WTC11 (cell line): ENCODE data around the gene LYSMD1. TPM values are rescaled to one million over a fixed set of nuclear protein-coding genes. Genes with fewer than 3 reads are reported as not detected.

ENCODE experiments used
- ATAC-seq: fragments of 200-7000 bp; cut with Tn5 transposase; 2 replicates; pipeline ENCODE4 v1.10.0; 2021; ENCODE audit warnings: mild to moderate bottlenecking, moderate library complexity
- CTCF ChIA-PET: fragments of 300-600 bp; sonication (Branson Sonifier 250); formaldehyde crosslinking; loops from one replicate; lab custom pipeline; 2021; ENCODE audit warnings: antibody characterized with exemption; lab: Charles Lee
- POLR2A ChIA-PET: fragments of 350-600 bp; sonication (Branson Sonifier 250); formaldehyde crosslinking; loops from one replicate; lab custom pipeline; 2021; ENCODE audit warnings: antibody characterized with exemption; lab: Charles Lee
- DNase-seq: peaks from one replicate; pipeline ENCODE4 v3.0.0; 2021; ENCODE audit warnings: low spot score
- H3K27ac Mint-ChIP-seq: 2 replicates; pipeline ENCODE4 v1.8.0; 2021; ENCODE audit warnings: mixed read lengths
- H3K27me3 Mint-ChIP-seq: 2 replicates; pipeline ENCODE4 v1.8.0; 2021; ENCODE audit warnings: low read depth, mild to moderate bottlenecking, moderate library complexity, mixed read lengths
- H3K36me3 Mint-ChIP-seq: 2 replicates; pipeline ENCODE4 v1.8.0; 2021; ENCODE audit warnings: mixed read lengths
- H3K4me1 Mint-ChIP-seq: 2 replicates; pipeline ENCODE4 v1.8.0; 2022; ENCODE audit warnings: mixed read lengths
- H3K4me3 Mint-ChIP-seq: 2 replicates; pipeline ENCODE4 v1.8.0; 2021; ENCODE audit warnings: mild to moderate bottlenecking, moderate library complexity, mixed read lengths
- H3K9me3 Mint-ChIP-seq: 2 replicates; pipeline ENCODE4 v1.8.0; 2021; ENCODE audit warnings: mixed read lengths
- CREB1 ChIP-seq: sonication (generic); formaldehyde crosslinking; IDR thresholded peaks from 2 replicates; pipeline ENCODE4 v1.8.0; 2023; ENCODE audit warnings: mild to moderate bottlenecking, missing genetic modification reagents
- CREM ChIP-seq: sonication (generic); formaldehyde crosslinking; IDR thresholded peaks from 2 replicates; pipeline ENCODE4 v1.8.1; 2022; ENCODE audit warnings: mild to moderate bottlenecking, missing genetic modification reagents, moderate library complexity
- ELF4 ChIP-seq: sonication (generic); formaldehyde crosslinking; IDR thresholded peaks from 2 replicates; pipeline ENCODE4 v1.8.1; 2022; ENCODE audit warnings: low read depth, mild to moderate bottlenecking, moderate library complexity, missing genetic modification reagents
- EMX1 ChIP-seq: fragments of 250-450 bp; sonication (Bioruptor Pico); IDR thresholded peaks from 2 replicates; pipeline ENCODE4 v1.8.0; 2021; ENCODE audit warnings: mild to moderate bottlenecking
- ESRRA ChIP-seq: sonication (generic); formaldehyde crosslinking; IDR thresholded peaks from 2 replicates; pipeline ENCODE4 v1.8.1; 2022; ENCODE audit warnings: mild to moderate bottlenecking, missing genetic modification reagents, borderline replicate concordance
- HMGA2 ChIP-seq: fragments of 250-450 bp; sonication (Bioruptor Pico); IDR thresholded peaks from 2 replicates; pipeline ENCODE4 v1.4.0; 2021; ENCODE audit warnings: mild to moderate bottlenecking, moderate library complexity
- IRF2 ChIP-seq: sonication (generic); formaldehyde crosslinking; IDR thresholded peaks from 2 replicates; pipeline ENCODE4 v1.8.0; 2022; ENCODE audit warnings: low read depth, missing genetic modification reagents, borderline replicate concordance
- JUN ChIP-seq: sonication (generic); formaldehyde crosslinking; IDR thresholded peaks from 2 replicates; pipeline ENCODE4 v1.8.0; 2023; ENCODE audit warnings: mild to moderate bottlenecking, missing genetic modification reagents
- NR3C1 ChIP-seq: sonication (generic); formaldehyde crosslinking; conservative IDR thresholded peaks from 2 replicates; pipeline ENCODE4 v1.8.1; 2023; ENCODE audit warnings: low read depth, mild to moderate bottlenecking, missing genetic modification reagents
- OVOL2 ChIP-seq: fragments of 250-450 bp; sonication (Bioruptor Pico); IDR thresholded peaks from 2 replicates; pipeline ENCODE4 v1.9.0; 2021; ENCODE audit warnings: mild to moderate bottlenecking, borderline replicate concordance
- SMAD3 ChIP-seq: sonication (generic); formaldehyde crosslinking; IDR thresholded peaks from 2 replicates; pipeline ENCODE4 v1.8.0; 2022; ENCODE audit warnings: missing genetic modification reagents, mild to moderate bottlenecking, borderline replicate concordance
- TEAD1 ChIP-seq: sonication (generic); formaldehyde crosslinking; IDR thresholded peaks from 2 replicates; pipeline ENCODE4 v1.8.0; 2022; ENCODE audit warnings: mild to moderate bottlenecking, missing genetic modification reagents
- ZNF219 ChIP-seq: sonication (generic); formaldehyde crosslinking; IDR thresholded peaks from 2 replicates; pipeline ENCODE4 v1.8.0; 2023; ENCODE audit warnings: missing genetic modification reagents, mild to moderate bottlenecking, borderline replicate concordance
- ZNF232 ChIP-seq: sonication (generic); formaldehyde crosslinking; IDR thresholded peaks from 2 replicates; pipeline ENCODE4 v1.8.0; 2022; ENCODE audit warnings: mild to moderate bottlenecking, missing genetic modification reagents
- ZNF317 ChIP-seq: sonication (generic); formaldehyde crosslinking; IDR thresholded peaks from 2 replicates; pipeline ENCODE4 v1.8.1; 2023; ENCODE audit warnings: low read depth, mild to moderate bottlenecking, moderate library complexity, missing genetic modification reagents, borderline replicate concordance
- ZNF396 ChIP-seq: fragments of 250-450 bp; sonication (Bioruptor Pico); IDR thresholded peaks from 2 replicates; pipeline ENCODE4 v1.8.0; 2021; ENCODE audit warnings: mild to moderate bottlenecking, moderate library complexity, borderline replicate concordance
- total RNA-seq: library from RNA; stranded (reverse); gene quantifications from 3 replicates; pipeline ENCODE4 v1.2.3, GENCODE V29; 2021
- TF ChIP-seq, protein P1 (sequence below): sonication (generic); formaldehyde crosslinking; conservative IDR thresholded peaks from 2 replicates; pipeline ENCODE4 v1.8.1; 2023; ENCODE audit warnings: mild to moderate bottlenecking, low read depth, missing genetic modification reagents, moderate library complexity
- TF ChIP-seq, protein P2 (sequence below): sonication (generic); formaldehyde crosslinking; IDR thresholded peaks from 2 replicates; pipeline ENCODE4 v1.8.0; 2022; ENCODE audit warnings: missing genetic modification reagents
- TF ChIP-seq, protein P3 (sequence below): sonication (generic); formaldehyde crosslinking; IDR thresholded peaks from 2 replicates; pipeline ENCODE4 v1.8.1; 2023; ENCODE audit warnings: mild to moderate bottlenecking, missing genetic modification reagents, moderate library complexity
- TF ChIP-seq, protein P4 (sequence below): sonication (generic); formaldehyde crosslinking; IDR thresholded peaks from 2 replicates; pipeline ENCODE4 v1.8.0; 2022; ENCODE audit warnings: mild to moderate bottlenecking, missing genetic modification reagents
- TF ChIP-seq, protein P5 (sequence below): fragments of 250-450 bp; sonication (Bioruptor Pico); IDR thresholded peaks from 2 replicates; pipeline ENCODE4 v1.9.0; 2021; ENCODE audit warnings: mild to moderate bottlenecking
- TF ChIP-seq, protein P6 (sequence below): sonication (generic); formaldehyde crosslinking; IDR thresholded peaks from 2 replicates; pipeline ENCODE4 v1.8.1; 2023; ENCODE audit warnings: mild to moderate bottlenecking, missing genetic modification reagents
- TF ChIP-seq, protein P7 (sequence below): sonication (generic); formaldehyde crosslinking; IDR thresholded peaks from 2 replicates; pipeline ENCODE4 v1.8.1; 2023; ENCODE audit warnings: mild to moderate bottlenecking, moderate library complexity, missing genetic modification reagents
- TF ChIP-seq, protein P8 (sequence below): sonication (generic); formaldehyde crosslinking; IDR thresholded peaks from 2 replicates; pipeline ENCODE4 v1.8.0; 2022; ENCODE audit warnings: mild to moderate bottlenecking, missing genetic modification reagents

The LYSMD1 gene
- total RNA-seq, 1 experiment from 2014 or later: 7.8 TPM

DNA sequence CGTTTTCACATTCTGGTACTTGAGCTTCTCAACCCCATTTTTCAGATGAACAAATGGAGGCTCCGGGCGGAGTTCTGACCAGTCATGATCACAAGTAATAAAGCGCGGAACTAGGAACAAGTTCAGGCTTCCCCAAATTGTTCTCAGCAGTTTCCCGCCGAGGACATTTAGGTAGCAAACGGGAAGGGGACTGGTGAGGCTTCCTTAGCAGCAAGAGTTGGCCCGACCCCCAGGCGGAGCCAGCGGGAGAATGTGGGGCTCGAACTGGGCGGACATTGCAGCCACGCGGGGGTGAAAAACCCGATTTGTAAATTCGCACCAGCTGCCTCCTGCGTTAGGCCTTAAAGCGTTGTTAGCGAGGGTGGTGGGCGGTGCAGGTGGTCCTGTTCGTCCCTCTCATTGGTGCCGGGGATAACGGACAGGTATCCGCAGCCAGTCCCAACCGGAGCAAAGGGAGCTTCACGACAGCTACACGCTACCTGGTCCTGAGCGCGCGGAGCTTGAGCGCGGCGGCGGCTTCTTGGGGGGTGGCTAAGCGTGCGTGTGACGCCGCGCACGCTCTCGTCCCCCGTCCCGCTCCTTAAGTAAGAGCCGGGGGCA lies 34.6 kb downstream of the LYSMD1 start:
- H3K27me3 Mint-ChIP-seq: peaks cover 43% of the 10 kb centered on the region
- H3K4me1 Mint-ChIP-seq: peaks cover 15% of the 10 kb centered on the region
- peak overlapping the region; percentile 72 for H3K4me3 Mint-ChIP-seq
- H3K27ac Mint-ChIP-seq: peak overlapping the region; percentile 83
- POLR2A ChIA-PET: interaction anchor here (0.7 to 1.4 kb wide), 11 partner anchors 11 to 241 kb away, joined by 3 to 11 read pairs (median 4); partner anchors contain the start of genes C1orf56, LYSMD1, SELENBP1 and TNFAIP8L2
- ATAC-seq (peak; percentile 93), DNase-seq (peak; percentile 96)
- H3K36me3 Mint-ChIP-seq: peaks cover 6% of the 10 kb centered on the region; the same call in 1 of the 2 replicates
- no peaks in the 10 kb centered on the region for H3K9me3 Mint-ChIP-seq
- CTCF ChIA-PET: interaction anchor here (0.5 to 2.2 kb wide), 15 partner anchors 12 to 150 kb away, joined by 3 to 50 read pairs (median 5); partner anchors contain the start of genes C1orf56, CDC42SE1, GABPB2 and LYSMD1
- TF ChIP-seq ZNF219 (CRISPR knock-in tag) (no peak), ZNF232 (CRISPR knock-in tag) (0 out of 2 replicates have a peak, but pooled peaks have one; percentile 32), SMAD3 (CRISPR knock-in tag) (no peak), HMGA2 (no peak), EMX1 (CRISPR knock-in tag) (no peak), ZNF396 (CRISPR knock-in tag) (no peak), ESRRA (CRISPR knock-in tag) (no peak), NR3C1 (0 out of 2 replicates have a peak, but pooled peaks have one; percentile 18), CREM (0 out of 2 replicates have a peak, but pooled peaks have one; percentile 33), JUN (CRISPR knock-in tag) (no peak), IRF2 (CRISPR knock-in tag) (no peak), CREB1 (0 out of 2 replicates have a peak, but pooled peaks have one; percentile 34), TEAD1 (CRISPR knock-in tag) (peak; percentile 44; the same call in 1 of the 2 replicates), ELF4 (no peak), ZNF317 (no peak), OVOL2 (CRISPR knock-in tag) (no peak)
- TF ChIP-seq, protein P1, sequence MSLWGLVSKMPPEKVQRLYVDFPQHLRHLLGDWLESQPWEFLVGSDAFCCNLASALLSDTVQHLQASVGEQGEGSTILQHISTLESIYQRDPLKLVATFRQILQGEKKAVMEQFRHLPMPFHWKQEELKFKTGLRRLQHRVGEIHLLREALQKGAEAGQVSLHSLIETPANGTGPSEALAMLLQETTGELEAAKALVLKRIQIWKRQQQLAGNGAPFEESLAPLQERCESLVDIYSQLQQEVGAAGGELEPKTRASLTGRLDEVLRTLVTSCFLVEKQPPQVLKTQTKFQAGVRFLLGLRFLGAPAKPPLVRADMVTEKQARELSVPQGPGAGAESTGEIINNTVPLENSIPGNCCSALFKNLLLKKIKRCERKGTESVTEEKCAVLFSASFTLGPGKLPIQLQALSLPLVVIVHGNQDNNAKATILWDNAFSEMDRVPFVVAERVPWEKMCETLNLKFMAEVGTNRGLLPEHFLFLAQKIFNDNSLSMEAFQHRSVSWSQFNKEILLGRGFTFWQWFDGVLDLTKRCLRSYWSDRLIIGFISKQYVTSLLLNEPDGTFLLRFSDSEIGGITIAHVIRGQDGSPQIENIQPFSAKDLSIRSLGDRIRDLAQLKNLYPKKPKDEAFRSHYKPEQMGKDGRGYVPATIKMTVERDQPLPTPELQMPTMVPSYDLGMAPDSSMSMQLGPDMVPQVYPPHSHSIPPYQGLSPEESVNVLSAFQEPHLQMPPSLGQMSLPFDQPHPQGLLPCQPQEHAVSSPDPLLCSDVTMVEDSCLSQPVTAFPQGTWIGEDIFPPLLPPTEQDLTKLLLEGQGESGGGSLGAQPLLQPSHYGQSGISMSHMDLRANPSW (CRISPR knock-in tag): no peak
- TF ChIP-seq, protein P2, sequence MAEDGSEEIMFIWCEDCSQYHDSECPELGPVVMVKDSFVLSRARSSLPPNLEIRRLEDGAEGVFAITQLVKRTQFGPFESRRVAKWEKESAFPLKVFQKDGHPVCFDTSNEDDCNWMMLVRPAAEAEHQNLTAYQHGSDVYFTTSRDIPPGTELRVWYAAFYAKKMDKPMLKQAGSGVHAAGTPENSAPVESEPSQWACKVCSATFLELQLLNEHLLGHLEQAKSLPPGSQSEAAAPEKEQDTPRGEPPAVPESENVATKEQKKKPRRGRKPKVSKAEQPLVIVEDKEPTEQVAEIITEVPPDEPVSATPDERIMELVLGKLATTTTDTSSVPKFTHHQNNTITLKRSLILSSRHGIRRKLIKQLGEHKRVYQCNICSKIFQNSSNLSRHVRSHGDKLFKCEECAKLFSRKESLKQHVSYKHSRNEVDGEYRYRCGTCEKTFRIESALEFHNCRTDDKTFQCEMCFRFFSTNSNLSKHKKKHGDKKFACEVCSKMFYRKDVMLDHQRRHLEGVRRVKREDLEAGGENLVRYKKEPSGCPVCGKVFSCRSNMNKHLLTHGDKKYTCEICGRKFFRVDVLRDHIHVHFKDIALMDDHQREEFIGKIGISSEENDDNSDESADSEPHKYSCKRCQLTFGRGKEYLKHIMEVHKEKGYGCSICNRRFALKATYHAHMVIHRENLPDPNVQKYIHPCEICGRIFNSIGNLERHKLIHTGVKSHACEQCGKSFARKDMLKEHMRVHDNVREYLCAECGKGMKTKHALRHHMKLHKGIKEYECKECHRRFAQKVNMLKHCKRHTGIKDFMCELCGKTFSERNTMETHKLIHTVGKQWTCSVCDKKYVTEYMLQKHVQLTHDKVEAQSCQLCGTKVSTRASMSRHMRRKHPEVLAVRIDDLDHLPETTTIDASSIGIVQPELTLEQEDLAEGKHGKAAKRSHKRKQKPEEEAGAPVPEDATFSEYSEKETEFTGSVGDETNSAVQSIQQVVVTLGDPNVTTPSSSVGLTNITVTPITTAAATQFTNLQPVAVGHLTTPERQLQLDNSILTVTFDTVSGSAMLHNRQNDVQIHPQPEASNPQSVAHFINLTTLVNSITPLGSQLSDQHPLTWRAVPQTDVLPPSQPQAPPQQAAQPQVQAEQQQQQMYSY: no peak
- TF ChIP-seq, protein P3, sequence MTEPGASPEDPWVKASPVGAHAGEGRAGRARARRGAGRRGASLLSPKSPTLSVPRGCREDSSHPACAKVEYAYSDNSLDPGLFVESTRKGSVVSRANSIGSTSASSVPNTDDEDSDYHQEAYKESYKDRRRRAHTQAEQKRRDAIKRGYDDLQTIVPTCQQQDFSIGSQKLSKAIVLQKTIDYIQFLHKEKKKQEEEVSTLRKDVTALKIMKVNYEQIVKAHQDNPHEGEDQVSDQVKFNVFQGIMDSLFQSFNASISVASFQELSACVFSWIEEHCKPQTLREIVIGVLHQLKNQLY: no peak
- TF ChIP-seq, protein P4, sequence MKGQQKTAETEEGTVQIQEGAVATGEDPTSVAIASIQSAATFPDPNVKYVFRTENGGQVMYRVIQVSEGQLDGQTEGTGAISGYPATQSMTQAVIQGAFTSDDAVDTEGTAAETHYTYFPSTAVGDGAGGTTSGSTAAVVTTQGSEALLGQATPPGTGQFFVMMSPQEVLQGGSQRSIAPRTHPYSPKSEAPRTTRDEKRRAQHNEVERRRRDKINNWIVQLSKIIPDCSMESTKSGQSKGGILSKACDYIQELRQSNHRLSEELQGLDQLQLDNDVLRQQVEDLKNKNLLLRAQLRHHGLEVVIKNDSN (CRISPR knock-in tag): peak; percentile 52; the same call in 1 of the 2 replicates
- TF ChIP-seq, protein P5, sequence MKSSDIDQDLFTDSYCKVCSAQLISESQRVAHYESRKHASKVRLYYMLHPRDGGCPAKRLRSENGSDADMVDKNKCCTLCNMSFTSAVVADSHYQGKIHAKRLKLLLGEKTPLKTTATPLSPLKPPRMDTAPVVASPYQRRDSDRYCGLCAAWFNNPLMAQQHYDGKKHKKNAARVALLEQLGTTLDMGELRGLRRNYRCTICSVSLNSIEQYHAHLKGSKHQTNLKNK: no peak
- TF ChIP-seq, protein P6, sequence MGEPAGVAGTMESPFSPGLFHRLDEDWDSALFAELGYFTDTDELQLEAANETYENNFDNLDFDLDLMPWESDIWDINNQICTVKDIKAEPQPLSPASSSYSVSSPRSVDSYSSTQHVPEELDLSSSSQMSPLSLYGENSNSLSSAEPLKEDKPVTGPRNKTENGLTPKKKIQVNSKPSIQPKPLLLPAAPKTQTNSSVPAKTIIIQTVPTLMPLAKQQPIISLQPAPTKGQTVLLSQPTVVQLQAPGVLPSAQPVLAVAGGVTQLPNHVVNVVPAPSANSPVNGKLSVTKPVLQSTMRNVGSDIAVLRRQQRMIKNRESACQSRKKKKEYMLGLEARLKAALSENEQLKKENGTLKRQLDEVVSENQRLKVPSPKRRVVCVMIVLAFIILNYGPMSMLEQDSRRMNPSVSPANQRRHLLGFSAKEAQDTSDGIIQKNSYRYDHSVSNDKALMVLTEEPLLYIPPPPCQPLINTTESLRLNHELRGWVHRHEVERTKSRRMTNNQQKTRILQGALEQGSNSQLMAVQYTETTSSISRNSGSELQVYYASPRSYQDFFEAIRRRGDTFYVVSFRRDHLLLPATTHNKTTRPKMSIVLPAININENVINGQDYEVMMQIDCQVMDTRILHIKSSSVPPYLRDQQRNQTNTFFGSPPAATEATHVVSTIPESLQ (CRISPR knock-in tag): no peak
- TF ChIP-seq, protein P7, sequence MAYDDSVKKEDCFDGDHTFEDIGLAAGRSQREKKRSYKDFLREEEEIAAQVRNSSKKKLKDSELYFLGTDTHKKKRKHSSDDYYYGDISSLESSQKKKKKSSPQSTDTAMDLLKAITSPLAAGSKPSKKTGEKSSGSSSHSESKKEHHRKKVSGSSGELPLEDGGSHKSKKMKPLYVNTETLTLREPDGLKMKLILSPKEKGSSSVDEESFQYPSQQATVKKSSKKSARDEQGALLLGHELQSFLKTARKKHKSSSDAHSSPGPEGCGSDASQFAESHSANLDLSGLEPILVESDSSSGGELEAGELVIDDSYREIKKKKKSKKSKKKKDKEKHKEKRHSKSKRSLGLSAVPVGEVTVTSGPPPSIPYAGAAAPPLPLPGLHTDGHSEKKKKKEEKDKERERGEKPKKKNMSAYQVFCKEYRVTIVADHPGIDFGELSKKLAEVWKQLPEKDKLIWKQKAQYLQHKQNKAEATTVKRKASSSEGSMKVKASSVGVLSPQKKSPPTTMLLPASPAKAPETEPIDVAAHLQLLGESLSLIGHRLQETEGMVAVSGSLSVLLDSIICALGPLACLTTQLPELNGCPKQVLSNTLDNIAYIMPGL (CRISPR knock-in tag): no peak
- TF ChIP-seq, protein P8, sequence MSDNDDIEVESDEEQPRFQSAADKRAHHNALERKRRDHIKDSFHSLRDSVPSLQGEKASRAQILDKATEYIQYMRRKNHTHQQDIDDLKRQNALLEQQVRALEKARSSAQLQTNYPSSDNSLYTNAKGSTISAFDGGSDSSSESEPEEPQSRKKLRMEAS (CRISPR knock-in tag): peak; percentile 84
